IMR-90 (cell line): ENCODE measurements around the gene TTC23.

Experiments used
- BHLHE40 ChIP-seq: fragments of 150-350 bp; IDR thresholded peaks from 2 replicates; pipeline ENCODE4 v1.6.1; 2016; ENCODE audit warnings: mild to moderate bottlenecking, low read depth, low read length
- CEBPB ChIP-seq: IDR thresholded peaks from 2 replicates; pipeline ENCODE4 v1.6.1; 2012; ENCODE audit warnings: low read depth, low read length, improper control_type of control experiment
- CHD1 ChIP-seq: IDR thresholded peaks from 2 replicates; pipeline ENCODE4 v1.6.1; 2012; ENCODE audit warnings: low read depth, low read length, improper control_type of control experiment
- FOS ChIP-seq: fragments of 150-350 bp; IDR thresholded peaks from 2 replicates; pipeline ENCODE4 v1.6.1; 2016; ENCODE audit warnings: low read depth, low read length
- POLR2A ChIP-seq: IDR thresholded peaks from 2 replicates; pipeline ENCODE4 v1.6.1; 2012; ENCODE audit warnings: mild to moderate bottlenecking, low read depth, low read length
- RAD21 ChIP-seq: IDR thresholded peaks from 2 replicates; pipeline ENCODE4 v1.6.1; 2012; ENCODE audit warnings: low read length, improper control_type of control experiment
- RFX5 ChIP-seq: IDR thresholded peaks from 2 replicates; pipeline ENCODE4 v1.8.0; 2012; ENCODE audit warnings: low read depth, mild to moderate bottlenecking, low read length, moderate library complexity
- SMC3 ChIP-seq: fragments of 150-350 bp; IDR thresholded peaks from 2 replicates; pipeline ENCODE4 v1.6.1; 2016; ENCODE audit warnings: low read depth, mild to moderate bottlenecking, antibody characterized with exemption, low read length, moderate library complexity
- TF ChIP-seq, protein P1 (sequence below): conservative IDR thresholded peaks from 2 replicates; pipeline ENCODE4 v1.5.1; 2012; ENCODE audit warnings: mild to moderate bottlenecking, low read depth, low read length, improper control_type of control experiment
- TF ChIP-seq, protein P2 (sequence below): fragments of 150-350 bp; IDR thresholded peaks from 2 replicates; pipeline ENCODE4 v1.6.1; 2017; ENCODE audit warnings: mild to moderate bottlenecking, antibody characterized with exemption, low read length, low read depth

DNA sequence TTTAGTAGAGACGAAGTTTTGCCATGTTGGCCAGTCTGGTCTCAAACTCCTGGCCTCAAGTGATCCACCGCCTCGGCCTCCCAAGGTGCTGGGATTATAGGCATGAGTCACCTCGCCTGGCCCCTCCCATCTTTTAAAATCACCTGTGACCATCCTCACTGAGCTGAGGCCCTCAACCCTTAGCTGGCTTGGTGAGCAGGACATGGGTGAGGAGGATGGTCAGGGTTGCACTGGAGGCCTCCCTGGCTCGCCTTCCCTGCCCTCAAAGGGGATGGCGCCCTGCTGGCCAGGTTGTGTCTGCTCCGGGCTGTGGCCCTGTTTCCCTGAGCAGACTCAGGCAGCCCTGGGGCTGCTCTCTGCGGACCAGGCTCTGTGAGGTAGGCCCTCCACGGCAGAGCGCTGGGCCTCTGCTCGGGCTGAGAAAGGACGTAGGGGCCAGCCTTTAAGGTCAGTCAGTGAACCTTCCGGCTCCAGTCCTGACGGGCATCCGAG is 110.8 kb downstream of the TTC23 start:
- TF ChIP-seq CHD1: no peak
- TF ChIP-seq, protein P1, sequence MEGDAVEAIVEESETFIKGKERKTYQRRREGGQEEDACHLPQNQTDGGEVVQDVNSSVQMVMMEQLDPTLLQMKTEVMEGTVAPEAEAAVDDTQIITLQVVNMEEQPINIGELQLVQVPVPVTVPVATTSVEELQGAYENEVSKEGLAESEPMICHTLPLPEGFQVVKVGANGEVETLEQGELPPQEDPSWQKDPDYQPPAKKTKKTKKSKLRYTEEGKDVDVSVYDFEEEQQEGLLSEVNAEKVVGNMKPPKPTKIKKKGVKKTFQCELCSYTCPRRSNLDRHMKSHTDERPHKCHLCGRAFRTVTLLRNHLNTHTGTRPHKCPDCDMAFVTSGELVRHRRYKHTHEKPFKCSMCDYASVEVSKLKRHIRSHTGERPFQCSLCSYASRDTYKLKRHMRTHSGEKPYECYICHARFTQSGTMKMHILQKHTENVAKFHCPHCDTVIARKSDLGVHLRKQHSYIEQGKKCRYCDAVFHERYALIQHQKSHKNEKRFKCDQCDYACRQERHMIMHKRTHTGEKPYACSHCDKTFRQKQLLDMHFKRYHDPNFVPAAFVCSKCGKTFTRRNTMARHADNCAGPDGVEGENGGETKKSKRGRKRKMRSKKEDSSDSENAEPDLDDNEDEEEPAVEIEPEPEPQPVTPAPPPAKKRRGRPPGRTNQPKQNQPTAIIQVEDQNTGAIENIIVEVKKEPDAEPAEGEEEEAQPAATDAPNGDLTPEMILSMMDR: no peak
- TF ChIP-seq POLR2A: no peak
- TF ChIP-seq, protein P2, sequence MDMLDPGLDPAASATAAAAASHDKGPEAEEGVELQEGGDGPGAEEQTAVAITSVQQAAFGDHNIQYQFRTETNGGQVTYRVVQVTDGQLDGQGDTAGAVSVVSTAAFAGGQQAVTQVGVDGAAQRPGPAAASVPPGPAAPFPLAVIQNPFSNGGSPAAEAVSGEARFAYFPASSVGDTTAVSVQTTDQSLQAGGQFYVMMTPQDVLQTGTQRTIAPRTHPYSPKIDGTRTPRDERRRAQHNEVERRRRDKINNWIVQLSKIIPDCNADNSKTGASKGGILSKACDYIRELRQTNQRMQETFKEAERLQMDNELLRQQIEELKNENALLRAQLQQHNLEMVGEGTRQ: no peak
- no peak for TF ChIP-seq RFX5
- TF ChIP-seq FOS: no peak
- no peak for TF ChIP-seq BHLHE40
- TF ChIP-seq SMC3: no peak
- no peak for TF ChIP-seq RAD21
- no peak for TF ChIP-seq CEBPB
